Measurements from ENCODE around the gene UBA7. TPM values are rescaled to one million over a fixed set of nuclear protein-coding genes. Genes with fewer than 3 reads are reported as not detected.

Gene UBA7
- total and polyA plus RNA-seq, 2 experiments from 2014 or later = 0.14 to 0.50 TPM

- Histone ChIP-seq H3K4me1 (ENCODE audit: insufficient read depth) (no peaks in the 10 kb centered on the region), H4K20me1 (replicated peaks; ENCODE audit: insufficient read depth) (no peaks in the 10 kb centered on the region), H3K36me3 (ENCODE audit: insufficient read depth) (no peaks in the 10 kb centered on the region), H3F3A (replicated peaks; ENCODE audit: low read depth) (no peaks in the 10 kb centered on the region), H3K27ac (ENCODE audit: low read depth) (no peak overlapping the region), H3K9me2 (ENCODE audit: insufficient read depth) (no peaks in the 10 kb centered on the region), H3K79me2 (replicated peaks; ENCODE audit: insufficient read depth) (no peaks in the 10 kb centered on the region), H2AFZ (no peak overlapping the region), H3K27me3 (ENCODE audit: insufficient read depth) (no peaks in the 10 kb centered on the region), H3K4me2 (no peak overlapping the region), H3K4me3 (no peak overlapping the region)
- no peaks in the 10 kb centered on the region for H3K36me3 Mint-ChIP-seq (ENCODE audit: low read depth)
- ATAC-seq = no peak
- TF ChIP-seq NANOG (IDR thresholded peaks at IDR 0.05; ENCODE audit: borderline replicate concordance) (no peak), CREB1 (CRISPR knock-in tag; IDR thresholded peaks at IDR 0.05; ENCODE audit: low read depth) (no peak), REST (IDR thresholded peaks at IDR 0.05; ENCODE audit: unreplicated experiment) (no peak), ZNF114 (CRISPR knock-in tag; IDR thresholded peaks at IDR 0.05) (no peak), EZH2 (IDR thresholded peaks at IDR 0.05; ENCODE audit: low read depth, unreplicated experiment) (no peak), JUNB (IDR thresholded peaks at IDR 0.05; ENCODE audit: unreplicated experiment) (no peak), POLR2AphosphoS5 (IDR thresholded peaks at IDR 0.05; ENCODE audit: low read depth) (no peak), STAT1 (IDR thresholded peaks at IDR 0.05; ENCODE audit: unreplicated experiment) (no peak), ZNF331 (CRISPR knock-in tag; IDR thresholded peaks at IDR 0.05; ENCODE audit: low read depth) (no peak), EZH2phosphoT487 (IDR thresholded peaks at IDR 0.05; ENCODE audit: unreplicated experiment) (no peak), CTCF (conservative IDR thresholded peaks at IDR 0.05; ENCODE audit: low read depth in 2 of 2) (no peak), ETS1 (IDR thresholded peaks at IDR 0.05) (no peak)
- DNase-seq (ENCODE audit: low spot score) = no peak
- no peaks in the 10 kb centered on the region; the same call in 1 of the 3 replicates for H3K4me1 Mint-ChIP-seq
- H3K9me3 Mint-ChIP-seq = no peaks in the 10 kb centered on the region
- H3K4me3 Mint-ChIP-seq = no peak overlapping the region
- peaks cover 8% of the 10 kb centered on the region for H3K27me3 Mint-ChIP-seq (ENCODE audit: insufficient read depth, low read depth, poor library complexity)
- H3K27ac Mint-ChIP-seq = no peak overlapping the region
These were observed 20.2 kb downstream of the UBA7 start for GRCh38 chr3:49793486-49794085.

Measured in GM23338 (cell line).